HG03342 (cell line): Measurements from ENCODE around the gene TSHR.
A peak's percentile ranks its signal among the peaks of the same experiment; 100 is the strongest.
"Not testable (repeated sequence)": the region's sequence is repeated elsewhere in the genome, so short reads cannot be mapped to it uniquely, and the experiment has no call there.

Source experiments
- ATAC-seq: cut with Tn5 transposase; IDR thresholded peaks from one replicate; pipeline ENCODE4 v1.9.1; 2021; ENCODE audit warnings: mild to moderate bottlenecking, moderate library complexity; ENCODE audit not compliant: unreplicated experiment

Gene TSHR

DNA sequence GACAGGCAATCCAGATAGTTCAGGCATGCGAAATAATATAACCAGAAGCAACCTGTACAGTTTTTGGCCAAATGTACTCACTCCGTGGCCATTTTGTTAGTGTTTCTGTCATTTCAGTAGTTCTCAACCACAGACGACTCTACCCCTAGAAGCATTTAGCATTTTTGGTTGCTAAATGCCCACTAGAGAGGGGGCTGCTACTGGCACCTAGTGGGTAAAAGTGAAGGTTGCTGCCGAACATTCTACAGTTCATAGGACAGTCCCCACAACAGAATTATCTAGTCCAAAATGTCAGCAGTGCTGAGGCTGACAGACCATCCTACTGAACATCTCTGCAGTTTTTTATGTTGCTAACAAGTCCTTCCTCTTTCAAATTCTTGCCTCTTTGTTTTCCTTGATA is 107.4 kb downstream of the TSHR start:
- peak; percentile 89 for ATAC-seq

- ATAC-seq, result no peak
These were observed 111.3 kb downstream of the TSHR start for GRCh38 chr14:81066672-81067071.

GRCh38 chr14:81067156-81067555 is 111.7 kb downstream of the TSHR start:
- no peak for ATAC-seq

- ATAC-seq, result no peak
These were observed 112.9 kb downstream of the TSHR start for GRCh38 chr14:81068176-81068782.

- ATAC-seq, result no peak
These were observed 115.1 kb downstream of the TSHR start for GRCh38 chr14:81070511-81070910.

- ATAC-seq, result no peak
These were observed 130.2 kb downstream of the TSHR start for GRCh38 chr14:81085596-81085995.

- ATAC-seq, result no peak
These were observed 131.8 kb downstream of the TSHR start for GRCh38 chr14:81087230-81087629.

DNA sequence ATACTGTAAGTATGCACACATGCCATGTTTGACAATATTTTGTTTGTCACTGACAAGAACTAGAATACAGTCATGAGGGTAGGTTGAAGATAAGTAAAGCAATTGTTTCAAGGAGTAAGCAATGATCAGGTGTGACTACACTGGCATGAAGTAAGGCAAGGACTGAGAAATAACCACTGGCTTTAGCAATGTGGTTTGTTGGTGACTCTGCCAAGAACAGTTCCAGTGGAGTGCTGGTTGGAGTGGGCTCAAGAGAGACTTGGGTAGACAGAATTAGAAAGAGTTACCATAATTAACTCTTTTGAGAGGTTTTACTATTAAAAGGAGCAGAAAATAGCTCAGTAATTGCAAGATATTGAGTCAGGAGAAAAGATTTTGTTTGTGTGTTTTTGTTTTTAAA is 135.7 kb downstream of the TSHR start:
- no peak for ATAC-seq

DNA sequence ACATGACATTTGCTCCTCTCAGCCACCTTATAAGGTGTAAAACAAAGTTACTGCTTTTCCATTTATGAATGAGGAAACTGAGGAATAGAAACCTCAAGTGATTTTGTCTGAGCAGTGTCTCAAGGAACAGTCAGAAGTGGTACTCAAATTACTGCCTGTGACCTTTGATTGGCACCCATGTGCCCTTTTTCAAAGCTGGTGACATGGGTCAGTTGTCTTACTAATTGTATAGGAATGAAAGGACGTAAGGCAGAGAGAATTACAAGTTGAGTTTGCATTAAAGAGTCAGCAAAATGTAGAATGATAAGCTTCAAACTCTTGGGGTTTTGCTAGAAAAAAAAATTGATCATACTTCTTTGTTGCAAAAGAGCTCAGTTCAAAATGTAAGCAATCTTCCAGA is 136.2 kb downstream of the TSHR start:
- no peak for ATAC-seq

DNA sequence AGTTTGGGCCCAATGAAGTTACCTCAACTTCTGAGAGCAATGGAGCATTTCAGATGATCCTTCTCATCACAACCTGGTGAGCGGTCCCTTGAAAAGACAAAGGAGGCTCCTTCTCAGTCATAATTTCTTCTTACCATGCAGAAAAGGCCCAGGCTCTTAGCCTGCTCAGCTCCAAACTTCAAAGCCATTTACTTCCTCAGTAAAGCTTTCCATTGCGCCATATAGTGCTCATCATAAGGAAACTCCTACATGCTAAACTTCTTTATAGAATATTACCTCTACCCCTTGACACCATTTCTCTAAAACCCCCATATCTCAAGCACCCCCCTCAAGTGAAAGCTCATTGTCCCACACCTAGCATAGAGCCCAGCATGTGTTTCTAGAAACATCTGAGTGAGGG is 138.2 kb downstream of the TSHR start:
- ATAC-seq, result no peak

DNA sequence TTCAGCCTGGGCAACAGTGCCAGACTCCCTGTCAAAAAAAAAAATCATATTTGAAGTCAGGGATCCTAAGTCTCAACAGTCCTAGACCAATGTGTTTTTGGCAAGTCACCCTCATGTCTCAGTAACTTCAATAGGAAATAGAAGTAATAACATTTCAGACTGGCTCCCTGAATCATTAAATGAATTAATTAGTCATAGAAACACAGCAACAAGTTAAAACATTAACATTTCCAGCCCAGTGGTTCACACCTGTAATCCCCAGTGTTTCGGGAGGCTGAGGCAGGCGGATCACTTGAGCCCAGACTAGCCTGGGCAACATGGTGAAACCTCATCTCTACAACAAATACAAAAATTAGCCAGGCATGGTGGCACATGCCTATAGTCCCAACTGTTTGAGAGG is 140.1 kb downstream of the TSHR start:
- ATAC-seq, result no peak

- no peak for ATAC-seq
These were observed 141.2 kb downstream of the TSHR start for GRCh38 chr14:81096656-81097055.

DNA sequence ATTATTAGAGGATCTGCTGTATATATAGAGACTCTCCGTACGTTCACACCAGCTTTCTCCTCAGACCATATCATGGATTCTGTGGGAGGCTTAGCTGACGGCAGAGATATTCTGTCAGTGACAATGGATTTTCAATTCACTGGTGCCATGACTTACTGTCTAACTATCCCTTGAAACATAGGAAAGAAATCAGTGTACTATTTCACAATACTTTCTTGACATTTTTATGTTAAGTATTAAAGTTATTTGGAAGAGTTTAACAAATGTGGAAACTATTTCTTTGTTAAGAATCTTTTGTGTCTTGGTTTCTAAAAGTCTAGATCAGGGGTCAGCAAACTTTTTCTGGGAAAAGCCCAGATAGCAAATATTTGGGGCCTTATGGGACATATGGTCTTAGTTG is 146.8 kb downstream of the TSHR start:
- no peak for ATAC-seq

DNA sequence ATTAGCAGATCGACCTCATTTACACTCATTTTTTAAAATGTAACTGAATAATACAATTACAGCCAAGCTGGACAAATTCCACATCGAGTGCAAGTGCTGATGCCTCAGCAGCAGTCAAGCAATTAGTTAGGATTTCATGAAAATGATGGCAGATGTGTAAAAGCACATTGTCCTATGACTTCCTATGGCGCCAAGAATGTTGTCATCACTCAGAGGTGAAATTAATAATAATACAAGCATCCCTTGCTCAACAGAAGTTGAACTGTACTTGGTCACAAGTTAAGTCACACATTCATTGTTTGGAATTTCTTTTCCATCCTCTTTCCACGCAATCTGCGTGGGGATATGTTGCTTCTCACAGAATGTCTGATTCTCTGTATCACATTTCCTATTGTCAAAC is 148.0 kb downstream of the TSHR start:
- no peak for ATAC-seq

DNA sequence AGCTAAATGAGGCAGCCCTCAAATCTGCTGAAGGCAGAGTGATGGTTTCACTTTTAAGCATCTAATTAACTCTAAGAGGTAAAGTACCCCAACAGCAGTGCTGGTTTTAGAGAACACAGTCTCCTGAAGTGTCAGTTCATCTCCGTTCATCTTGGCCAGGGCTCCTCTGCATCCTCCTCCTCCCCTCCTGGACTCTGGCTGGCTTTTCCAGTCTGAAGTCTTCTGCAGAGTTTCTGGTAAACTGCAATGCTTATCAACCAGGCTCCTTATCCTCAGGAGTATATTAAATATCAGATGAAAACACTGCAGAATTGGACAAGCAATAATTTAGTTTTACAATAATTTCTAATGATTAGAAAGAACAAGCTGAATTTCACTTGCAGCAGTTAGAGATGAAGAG is 150.0 kb downstream of the TSHR start:
- no peak for ATAC-seq

GRCh38 chr14:81105961-81106360 is 150.5 kb downstream of the TSHR start:
- no peak for ATAC-seq

DNA sequence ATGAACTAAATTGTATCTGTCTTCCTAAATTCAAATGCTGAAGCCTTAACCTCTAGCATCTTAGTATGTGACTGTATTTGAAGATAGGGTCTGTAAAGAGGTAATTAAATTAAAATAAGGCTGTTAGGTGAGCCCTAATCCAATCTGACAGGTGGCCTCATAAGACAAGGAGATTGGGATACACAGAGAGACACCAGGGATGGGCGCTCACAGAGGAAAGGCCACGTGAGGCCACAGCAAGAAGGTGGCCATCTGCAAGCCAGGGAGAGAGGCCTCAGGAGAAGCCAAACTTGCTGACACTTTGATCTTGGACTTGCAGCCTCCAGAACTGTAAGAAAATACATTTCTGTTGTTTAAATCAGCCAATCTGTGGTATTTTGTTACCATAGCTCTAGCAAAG is 154.8 kb downstream of the TSHR start:
- ATAC-seq, result no peak

- no peak for ATAC-seq
These were observed 157.8 kb downstream of the TSHR start for GRCh38 chr14:81113176-81113575.

DNA sequence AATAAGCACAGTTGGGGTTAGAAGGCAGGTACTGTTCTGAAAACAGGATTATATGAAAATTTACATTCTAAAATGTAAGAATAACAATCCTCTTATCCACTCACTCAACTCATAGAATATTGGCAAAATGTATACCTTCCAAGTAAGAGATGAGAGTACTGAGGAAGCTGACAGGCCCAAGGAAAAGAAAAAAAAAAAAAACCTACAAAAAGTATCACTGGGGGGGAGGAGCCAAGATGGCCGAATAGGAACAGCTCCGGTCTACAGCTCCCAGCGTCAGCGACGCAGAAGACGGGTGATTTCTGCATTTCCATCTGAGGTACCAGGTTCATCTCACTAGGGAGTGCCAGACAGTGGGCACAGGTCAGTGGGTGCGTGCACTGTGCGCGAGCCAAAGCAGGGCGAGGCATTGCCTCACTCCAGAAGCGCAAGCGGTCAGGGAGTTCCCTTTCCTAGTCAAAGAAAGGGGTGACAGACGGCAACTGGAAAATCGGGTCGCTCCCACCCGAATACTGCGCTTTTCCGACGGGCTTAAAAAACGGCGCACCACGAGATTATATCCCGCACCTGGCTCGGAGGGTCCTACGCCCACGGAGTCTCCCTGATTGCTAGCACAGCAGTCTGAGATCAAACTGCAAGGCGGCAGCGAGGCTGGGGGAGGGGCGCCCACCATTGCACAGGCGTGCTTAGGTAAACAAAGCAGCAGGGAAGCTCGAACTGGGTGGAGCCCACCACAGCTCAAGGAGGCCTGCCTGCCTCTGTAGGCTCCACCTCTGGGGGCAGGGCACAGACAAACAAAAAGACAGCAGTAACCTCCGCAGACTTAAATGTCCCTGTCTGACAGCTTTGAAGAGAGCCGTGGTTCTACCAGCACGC is 158.8 kb downstream of the TSHR start:
- ATAC-seq, result not testable (repeated sequence)

GRCh38 chr14:81120501-81120900 is 165.1 kb downstream of the TSHR start:
- no peak for ATAC-seq

DNA sequence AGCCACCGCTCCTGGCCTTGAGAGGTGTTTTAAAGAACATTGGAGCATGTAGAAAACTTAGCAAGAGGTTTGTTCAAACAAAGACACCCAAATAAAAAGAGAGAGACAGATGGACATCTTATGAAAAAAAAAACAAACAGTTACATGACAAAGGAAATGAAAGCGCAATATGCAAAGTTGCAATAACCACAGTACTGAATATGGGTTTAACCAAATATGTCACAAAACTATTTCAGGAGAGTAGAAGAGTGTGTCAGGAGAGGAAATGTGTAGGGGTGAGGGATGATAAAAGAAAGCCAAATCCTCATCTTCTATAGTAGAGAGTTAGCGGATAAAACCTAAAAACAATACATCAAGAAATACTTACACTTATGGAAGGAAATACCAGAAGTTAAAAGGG is 166.9 kb downstream of the TSHR start:
- peak; percentile 100 for ATAC-seq

- ATAC-seq, result no peak
These were observed 168.4 kb downstream of the TSHR start for GRCh38 chr14:81123811-81124210.

GRCh38 chr14:81125536-81125935 is 170.1 kb downstream of the TSHR start:
- ATAC-seq, result no peak
